Heart left ventricle (tissue), 13 donors: ENCODE measurements around the gene RNASET2.

Experiments
- CTCF ChIP-seq, 12 donors: fragments of 200-600 bp; sonication (generic) in 4 of 12; IDR thresholded peaks; one replicate each; pipeline versions ENCODE4 v1.5.0 to v1.8.0; 2018 to 2022; ENCODE audit warnings: antibody characterized with exemption in 12 of 12, mild to moderate bottlenecking in 5 of 12
- POLR2A ChIP-seq, 2 donors: fragments of 450-650 bp; IDR thresholded peaks; one replicate each; pipeline ENCODE4 v1.6.1; 2017; ENCODE audit warnings: antibody characterized with exemption in 2 of 2, mild to moderate bottlenecking in 2 of 2, moderate library complexity in 2 of 2
- donor health status: ischemic (EF 13 %, LVEDD 7.1; RV severe dilation, severe dysfunction).
- donor health status: DM: no; HTN: yes; CAD: no.
- donor health status: DM: no; HTN: no; CAD: no.
- donor health status: ischemic (EF 25% LVEDD 6.9; RV normal size, moderate dysfunction).
- donor health status: ischemic (EF 25% LVEDD 5.7; RV mildly dilated, moderate dysfunction).
- donor health status: ischemic (EF 35%, LVEDD 5.7; RV mildly dilated, moderate dysfunction).
- donor health status: nonischemic (EF 11% LVEDD 7.7; RV severe dilation, severe dysfunction).
- donor health status: DM: yes; HTN: yes; CAD: no.
- donor health status: PGD.
- donor health status: ischemic (EF 29% LVEDD 5.4; RV normal size, mild dysfunction).
- donor health status: nonischemic (EF 23%, LVEDD 6.1; RV moderate dilation, normal function).

GRCh38 chr6:166936079-166936787, 20.1 kb downstream of the RNASET2 start:
- no peak for TF ChIP-seq CTCF (IDR thresholded peaks at IDR 0.05)
- no peak for TF ChIP-seq POLR2A (IDR thresholded peaks at IDR 0.05)
